GM21390 (cell line): ENCODE measurements around the gene CHRM1.
"Not testable (repeated sequence)": the region's sequence is repeated elsewhere in the genome, so short reads cannot be mapped to it uniquely, and the experiment has no call there.

Experiments
- ATAC-seq: cut with Tn5 transposase; IDR thresholded peaks from one replicate; pipeline ENCODE4 v1.9.1; 2021; ENCODE audit not compliant: unreplicated experiment

The CHRM1 gene

GRCh38 chr11:62880231-62880802, 40.8 kb downstream of the CHRM1 start:
- peak; percentile 11 for ATAC-seq

GRCh38 chr11:62879235-62879978, 41.8 kb downstream of the CHRM1 start:
- no peak for ATAC-seq

GRCh38 chr11:62876712-62877111, 44.5 kb downstream of the CHRM1 start:
- ATAC-seq, result no peak

GRCh38 chr11:62875698-62876478, 45.3 kb downstream of the CHRM1 start:
- ATAC-seq, result no peak

- no peak for ATAC-seq
Measured at GRCh38 chr11:62874851-62875250, 46.3 kb downstream of the CHRM1 start.

GRCh38 chr11:62865635-62866034, 55.5 kb downstream of the CHRM1 start:
- no peak for ATAC-seq

- ATAC-seq, result no peak
Measured at GRCh38 chr11:62863687-62864335, 57.4 kb downstream of the CHRM1 start.

- ATAC-seq, result not testable (repeated sequence)
Measured at GRCh38 chr11:62861564-62862192, 59.5 kb downstream of the CHRM1 start.

GRCh38 chr11:62860835-62861563, 60.2 kb downstream of the CHRM1 start:
- ATAC-seq, result no peak

- ATAC-seq, result not testable (repeated sequence)
Measured at GRCh38 chr11:62859281-62859703, 61.9 kb downstream of the CHRM1 start.
